HL-60/S4 treated with phorbol 12-myristate 13-acetate at 8.2 ng/mL for 4 days and 3 days (cell line): Measurements from ENCODE around the gene MMP17.

Experiments used
- in situ Hi-C: fragments of 300-500 bp; cut with MboI; formaldehyde crosslinking; loops from 2 replicates; pipeline ENCODE4 v1.15.0; 2022; ENCODE audit warnings: low sequenced_read_pairs

Gene MMP17

DNA sequence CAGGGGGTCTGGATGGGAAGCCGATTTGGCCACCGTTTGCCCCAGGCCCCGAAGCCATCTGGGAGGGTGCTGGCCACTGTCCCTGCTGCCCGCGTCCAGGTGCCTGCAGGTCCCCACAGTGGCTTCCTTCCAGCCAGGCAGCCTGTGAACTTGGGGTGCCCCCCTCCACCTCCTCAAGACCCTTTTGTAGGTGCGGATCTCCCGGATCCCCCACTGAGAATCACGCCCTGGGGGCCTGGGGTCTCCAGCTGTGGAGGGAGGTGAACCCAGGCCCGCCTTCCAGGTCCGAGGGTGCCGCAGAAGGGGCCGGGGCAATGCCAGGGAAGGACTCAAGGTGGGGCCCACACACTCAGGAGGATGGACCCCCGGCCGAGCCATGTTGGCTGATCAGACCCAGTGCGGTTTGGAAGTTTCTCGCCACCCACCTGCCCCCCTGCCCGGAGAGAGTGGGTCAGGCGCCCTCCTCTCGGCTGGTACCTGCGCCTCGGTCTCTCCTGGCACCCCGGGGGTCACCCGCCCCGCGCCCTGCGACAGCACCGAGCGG, 1.7 kb downstream of the MMP17 start:
- in situ Hi-C loops, result no loop called here

DNA sequence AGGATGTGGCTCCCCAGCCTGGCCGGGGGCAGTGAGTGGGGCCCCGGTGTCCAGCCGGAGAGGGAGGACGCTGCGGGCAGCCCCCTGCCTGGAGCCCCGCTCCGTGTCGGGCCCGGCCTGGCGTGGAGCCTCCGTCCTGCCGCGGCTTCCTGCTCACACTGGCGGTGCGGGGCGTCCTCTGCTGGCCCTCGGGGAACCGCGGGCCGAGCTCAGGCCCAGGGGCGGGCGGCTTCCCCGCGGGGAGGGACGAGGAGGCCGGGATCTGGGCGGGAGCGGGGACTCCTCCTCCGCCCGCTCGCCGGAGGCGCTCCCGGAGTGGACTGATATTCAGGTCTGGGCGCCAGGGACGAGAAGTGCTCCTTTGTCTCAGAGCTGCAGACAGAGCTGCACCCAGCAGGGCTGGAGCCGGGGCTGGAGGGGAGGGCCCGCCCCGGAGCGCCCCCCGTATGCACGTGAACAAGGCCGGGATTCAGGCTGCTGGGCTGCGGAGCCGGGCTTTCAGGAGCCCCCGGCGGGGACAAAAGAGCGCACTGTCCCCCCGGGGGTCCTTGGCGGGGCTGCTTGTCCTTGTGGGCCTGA, 2.2 kb downstream of the MMP17 start:
- in situ Hi-C loops, result no loop called here

DNA sequence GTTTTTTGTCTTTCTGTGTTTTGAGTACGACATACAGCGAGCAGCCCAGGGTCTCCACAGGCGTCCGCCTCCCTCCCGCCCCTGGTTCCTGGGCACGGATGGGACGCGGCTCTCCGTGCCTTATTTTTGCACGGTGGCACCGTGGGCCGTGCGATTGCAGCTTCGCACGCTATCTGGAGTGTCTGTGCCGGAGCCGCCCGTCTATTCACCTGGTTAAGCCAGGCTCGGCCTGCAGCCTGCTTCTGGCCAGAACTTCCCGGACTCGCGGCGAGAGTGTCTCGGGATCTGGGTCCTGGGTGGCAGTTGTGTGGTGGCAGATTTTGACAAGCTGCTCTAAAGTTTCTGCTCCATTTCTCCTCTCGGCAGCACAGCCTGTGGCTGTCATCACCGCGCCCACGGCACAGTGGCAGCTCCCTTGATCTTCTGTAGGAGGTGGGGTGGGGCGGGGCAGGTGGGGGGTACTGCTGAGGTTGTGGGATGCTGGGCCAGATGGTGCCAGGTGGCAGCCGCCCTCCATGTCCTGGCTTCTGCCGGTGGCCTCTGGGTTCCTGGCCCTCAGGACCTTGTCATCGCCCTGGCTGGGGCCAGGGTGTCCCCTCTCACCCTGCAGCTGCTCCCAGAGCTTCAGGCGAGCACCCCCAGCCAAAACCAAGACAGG, 2.9 kb downstream of the MMP17 start:
- in situ Hi-C loops, result no loop called here

DNA sequence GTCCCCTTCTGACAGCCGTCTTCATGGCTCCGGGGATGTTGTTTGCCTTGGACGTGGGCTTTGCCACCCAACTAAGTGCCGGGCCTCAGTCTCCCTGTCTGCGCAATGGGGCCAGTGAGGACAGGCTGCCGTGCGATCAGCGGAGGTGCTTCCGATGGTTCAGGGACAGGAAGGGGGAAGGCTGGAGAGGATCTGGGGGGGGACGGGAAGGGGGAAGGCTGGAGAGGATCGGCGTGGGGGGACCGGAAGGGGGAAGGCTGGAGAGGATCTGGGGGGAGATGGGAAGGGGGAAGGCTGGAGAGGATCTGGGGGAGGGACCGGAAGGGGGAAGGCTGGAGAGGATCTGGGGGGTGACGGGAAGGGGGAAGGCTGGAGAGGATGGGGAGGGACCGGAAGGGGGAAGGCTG, 3.4 kb downstream of the MMP17 start:
- in situ Hi-C loops, result no loop called here

DNA sequence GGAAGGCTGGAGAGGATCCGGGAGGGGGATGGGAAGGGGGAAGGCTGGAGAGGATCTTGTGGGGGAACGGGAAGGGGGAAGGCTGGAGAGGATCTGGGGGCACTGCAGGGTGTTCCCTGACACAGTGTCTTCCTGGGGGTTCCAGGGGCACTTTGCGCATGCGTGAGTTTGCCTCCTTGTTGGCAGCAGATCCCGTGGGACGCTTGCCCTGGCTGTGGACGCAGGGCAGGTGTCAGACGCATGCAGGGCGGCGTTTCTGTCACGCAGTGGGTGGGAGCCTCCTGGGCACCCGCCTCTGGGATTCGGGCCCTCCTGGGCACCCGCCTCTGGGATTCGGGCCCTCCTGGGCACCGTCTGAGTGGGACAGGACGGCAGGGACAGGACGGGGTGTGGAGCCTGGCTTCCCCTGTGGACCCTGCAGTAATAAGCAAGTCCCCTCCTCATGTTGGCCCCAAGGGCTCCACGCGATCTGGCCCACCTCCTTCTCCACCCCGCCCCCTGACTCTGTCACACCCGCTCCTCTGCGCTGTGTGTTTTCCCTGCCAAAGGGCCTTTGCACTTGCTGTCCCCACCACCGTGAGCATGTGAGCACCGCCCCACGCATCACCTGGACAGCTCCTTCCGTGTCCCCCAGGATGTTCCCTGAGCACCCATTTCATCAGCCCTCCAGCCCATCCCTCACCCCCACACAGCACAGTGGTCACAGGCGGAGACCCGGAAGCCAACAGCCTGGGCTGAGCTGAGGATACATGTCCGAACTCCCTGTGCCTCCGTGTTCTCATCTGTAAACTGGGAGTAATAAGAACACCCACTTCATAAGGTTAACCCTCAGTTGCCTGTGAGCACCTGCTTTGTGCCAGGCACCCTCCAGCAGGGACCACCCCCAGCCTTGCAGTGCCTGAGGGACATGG, 4.4 kb downstream of the MMP17 start:
- in situ Hi-C loops, result no loop called here

DNA sequence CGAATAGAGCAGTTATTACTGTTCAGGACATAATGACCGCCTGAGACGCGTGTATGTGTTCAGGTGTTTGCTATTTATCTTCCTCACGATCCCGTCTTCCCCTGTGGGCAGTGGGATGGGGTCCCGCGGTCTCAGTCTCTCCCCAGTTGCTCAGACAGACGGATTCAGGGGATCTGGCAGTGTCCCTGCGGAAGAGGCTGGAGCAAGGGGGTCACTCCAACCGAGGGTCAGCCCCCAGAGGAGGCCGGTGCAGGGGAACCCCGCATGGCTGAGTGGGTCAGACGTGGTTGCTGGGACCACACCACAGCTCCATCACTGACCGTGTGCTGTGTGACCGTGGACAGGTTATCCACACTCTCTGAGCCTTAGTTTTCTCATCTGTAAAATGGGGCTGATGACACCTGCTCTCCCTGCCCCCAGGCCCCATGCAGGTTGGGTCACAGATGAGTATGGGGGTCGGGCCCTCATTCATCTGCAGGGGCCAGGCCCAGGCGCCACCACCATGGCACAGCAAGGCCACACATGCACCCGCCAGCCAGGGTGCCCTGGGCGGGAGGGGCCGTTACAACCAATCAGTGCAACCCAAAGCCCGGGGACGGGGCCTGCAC, 5.2 kb downstream of the MMP17 start:
- in situ Hi-C loops, result no loop called here

DNA sequence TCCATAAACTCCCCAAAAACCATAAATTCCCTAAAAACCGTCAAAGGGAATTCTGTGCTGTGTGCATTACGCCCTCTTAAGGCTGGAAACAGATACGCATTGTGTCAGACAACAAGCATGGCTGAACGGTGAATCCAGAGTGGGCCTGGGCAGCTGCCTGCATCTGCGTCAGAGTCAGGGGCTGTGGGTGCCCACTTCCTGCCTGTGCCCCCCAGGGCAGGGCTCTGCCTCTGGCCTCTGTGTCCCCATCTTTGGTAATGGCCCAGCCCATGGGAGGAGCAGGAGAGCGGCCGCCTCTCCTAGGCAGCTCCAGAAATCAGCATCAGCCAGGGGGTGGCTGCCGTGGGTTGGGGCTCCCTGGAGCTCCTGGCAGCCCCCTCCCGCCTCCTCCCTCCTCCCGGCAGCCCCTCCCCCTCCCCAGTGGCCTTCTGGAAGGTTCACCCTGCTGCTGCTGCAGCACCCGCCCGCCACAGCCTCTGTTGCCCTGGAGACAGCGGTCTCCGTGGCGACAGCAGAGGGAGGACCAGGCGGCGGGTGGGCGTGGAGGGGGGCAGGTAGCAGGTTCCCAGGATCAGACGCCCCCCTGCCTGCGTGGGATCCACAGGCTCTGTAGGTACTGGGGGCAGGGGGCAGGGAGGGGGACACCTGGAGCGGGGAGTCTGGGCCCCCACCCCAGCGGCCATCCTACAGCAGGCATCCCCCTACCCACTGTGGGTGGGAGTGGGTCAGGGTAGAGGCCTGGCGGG, 5.9 kb downstream of the MMP17 start:
- in situ Hi-C loops, result no loop called here

DNA sequence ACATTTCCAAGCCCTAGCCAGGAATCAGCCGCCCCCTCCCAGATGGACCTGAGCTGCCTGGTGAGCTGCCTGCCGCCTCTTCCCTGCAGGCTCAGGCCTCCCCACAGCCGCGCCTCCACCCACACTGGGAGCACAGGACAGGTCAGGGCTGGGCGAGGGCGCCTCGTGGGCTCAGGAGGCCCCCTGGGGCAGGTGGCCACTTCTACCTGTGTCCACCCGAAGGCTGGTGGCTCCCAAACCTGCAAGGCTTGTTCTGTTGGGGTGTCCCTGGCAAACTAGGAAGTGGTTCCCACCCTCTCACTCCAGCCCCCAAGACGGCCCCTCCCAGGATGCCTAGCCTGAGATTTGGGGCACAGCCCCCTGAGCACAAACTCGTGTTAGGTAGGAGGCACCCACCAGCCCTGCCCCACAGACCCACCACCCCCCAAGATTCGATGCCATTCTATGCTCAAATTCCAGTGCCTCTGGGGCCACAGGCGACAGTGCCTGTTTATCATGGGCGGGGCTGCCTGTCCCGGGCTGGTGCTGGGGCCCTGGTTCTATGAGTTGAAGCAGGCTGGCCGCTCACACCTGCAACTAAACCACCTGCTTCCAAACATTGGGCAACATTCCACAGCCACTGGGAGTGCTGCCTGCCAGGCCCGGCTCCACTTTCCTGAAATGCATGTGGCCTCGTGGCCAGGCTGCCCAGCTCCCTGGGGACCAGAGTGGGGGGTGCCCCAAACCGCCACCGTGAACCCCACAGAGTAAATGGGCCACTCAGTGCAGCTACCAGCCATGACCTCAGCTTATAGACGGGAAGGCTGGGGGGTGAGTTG, 6.8 kb downstream of the MMP17 start:
- in situ Hi-C loops, result no loop called here

DNA sequence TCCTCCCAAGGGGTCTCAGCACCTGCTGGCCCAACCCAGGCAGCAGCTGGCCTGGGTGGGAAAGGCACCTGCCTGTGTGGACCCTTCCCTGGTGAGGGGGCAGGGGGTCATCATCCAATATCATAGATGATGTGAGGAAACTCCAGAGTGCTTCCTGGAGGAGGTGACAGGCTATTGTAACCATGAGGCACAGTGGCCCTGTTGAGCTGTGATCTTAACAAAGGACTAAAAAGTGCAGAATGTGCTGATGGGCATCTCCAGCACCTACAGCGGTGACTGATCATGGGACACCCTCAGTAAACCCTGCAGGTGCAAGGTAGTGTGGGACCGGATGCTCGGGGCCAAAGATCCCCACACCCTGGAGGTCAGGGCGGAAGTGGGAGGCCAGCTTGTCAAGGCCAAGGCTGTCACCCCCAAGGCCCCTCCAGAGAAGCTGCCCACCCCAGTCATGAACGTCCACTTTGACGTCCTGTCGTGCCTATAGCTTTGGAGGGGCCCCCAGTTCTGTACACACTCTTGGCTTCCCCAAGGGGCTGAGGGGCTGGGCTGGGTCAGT, 7.5 kb downstream of the MMP17 start:
- in situ Hi-C loops, result no loop called here

DNA sequence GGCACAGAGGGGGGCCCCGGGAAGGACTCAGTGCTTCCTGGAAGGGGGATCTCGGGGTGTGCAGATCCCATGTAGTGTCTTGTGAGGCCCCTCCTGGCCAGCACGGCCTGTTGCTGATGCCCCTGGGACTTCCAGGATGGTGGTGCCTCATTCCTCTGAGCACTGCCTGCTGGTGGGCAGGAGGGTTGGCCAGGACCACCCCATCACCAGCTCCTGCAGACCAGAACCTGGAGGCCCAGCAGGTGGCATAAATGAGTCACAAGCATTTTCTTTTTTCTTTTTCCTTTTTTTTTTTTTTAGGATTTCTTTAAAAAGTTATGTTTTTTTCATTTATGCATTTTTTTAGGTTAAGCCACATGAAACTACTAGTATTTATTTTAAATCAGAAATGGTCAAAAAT, 8.0 kb downstream of the MMP17 start:
- in situ Hi-C loops, result no loop called here

DNA sequence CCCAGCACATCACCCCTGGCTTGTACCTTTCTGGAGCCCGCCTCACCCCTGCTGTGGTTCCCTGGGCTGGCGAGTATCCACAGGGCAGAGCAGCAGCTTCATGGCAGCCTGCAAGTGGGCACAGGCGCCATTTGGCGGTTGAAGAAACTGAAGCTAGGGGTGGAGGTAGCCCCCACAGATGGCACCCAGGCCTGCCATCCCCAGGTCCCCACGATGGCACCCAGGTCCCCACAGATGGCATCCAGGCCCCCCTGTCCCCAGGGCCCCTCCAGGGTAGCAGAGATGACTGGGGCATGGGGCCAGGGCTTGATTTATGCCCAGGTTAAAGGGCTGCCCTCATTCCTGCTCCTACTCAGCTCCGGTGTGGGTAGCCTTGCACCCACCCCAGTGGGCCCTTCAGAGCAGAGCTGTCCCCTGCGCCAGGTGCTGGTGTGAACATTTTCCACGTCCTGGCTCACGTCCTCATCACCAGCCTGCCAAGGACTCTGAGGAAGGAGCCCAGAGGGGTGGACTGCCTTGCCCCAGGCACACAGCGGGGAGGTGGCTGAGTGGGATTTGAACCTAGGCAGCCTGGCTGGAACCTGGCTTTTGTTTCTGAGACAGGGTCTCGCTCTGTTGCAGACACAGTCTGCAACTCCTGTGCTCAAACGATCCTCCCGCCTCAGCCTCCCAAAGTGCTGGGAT, 8.7 kb downstream of the MMP17 start:
- in situ Hi-C loops, result no loop called here

DNA sequence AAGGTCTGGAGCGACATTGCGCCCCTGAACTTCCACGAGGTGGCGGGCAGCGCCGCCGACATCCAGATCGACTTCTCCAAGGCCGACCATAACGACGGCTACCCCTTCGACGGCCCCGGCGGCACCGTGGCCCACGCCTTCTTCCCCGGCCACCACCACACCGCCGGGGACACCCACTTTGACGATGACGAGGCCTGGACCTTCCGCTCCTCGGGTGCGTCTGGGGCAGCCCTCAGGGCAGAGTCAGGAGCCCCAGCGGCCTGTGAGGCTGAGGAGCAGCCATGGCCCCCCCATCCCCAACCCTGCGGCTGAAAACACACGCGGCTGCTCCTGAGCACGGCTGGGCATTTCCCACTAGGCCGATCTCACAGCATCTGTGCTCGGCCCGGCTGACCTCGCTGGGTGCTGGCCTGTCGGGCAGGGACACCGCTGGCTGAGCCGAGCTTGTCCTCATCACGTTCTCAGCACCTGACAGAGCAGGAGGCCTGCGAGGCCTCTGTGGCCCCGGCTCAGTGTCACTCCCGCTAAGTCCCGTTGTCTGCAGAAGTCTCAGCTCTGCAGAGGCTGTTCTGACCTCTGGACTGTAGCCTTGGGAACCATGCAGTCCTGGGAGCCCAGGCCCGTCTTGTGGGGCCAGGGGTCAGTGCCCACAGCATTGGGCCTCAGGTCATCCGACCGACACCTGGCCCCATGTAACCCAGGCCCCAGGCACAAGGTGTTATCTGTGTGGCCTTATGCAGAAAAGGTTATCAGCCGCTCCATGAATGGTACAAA, 12.6 kb downstream of the MMP17 start:
- in situ Hi-C loops, result no loop called here

DNA sequence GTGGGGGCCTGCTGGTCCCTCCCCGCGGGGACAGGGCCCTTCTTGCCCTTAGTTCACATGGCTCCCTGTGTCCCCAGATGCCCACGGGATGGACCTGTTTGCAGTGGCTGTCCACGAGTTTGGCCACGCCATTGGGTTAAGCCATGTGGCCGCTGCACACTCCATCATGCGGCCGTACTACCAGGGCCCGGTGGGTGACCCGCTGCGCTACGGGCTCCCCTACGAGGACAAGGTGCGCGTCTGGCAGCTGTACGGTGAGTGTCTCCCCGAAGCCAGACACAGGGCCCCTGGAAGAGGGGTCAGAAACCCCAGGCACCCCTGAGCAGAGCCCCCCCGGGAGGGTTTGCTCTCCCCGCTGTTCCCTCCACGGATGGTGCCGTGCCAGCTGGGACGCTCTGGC, 13.4 kb downstream of the MMP17 start:
- in situ Hi-C loops, result no loop called here

DNA sequence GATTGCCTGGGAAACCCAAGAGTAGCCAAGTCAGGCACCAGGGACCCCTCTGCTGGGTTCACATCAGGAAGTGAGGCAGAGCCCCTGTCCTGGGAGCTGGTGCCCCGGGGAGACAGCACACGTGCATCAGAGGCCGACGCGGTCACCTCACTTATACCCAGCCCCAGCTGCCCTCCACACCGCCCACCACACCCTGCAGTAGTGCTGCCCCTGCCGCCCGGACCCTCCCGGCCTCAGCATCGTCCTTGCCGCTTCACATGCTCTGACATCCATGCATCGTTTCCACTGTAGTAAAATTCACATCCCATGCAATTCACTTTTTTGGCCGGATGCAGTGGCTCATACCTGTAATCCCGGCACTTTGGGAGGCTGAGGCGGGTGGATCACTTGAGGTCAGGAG, 14.0 kb downstream of the MMP17 start:
- in situ Hi-C loops, result no loop called here

DNA sequence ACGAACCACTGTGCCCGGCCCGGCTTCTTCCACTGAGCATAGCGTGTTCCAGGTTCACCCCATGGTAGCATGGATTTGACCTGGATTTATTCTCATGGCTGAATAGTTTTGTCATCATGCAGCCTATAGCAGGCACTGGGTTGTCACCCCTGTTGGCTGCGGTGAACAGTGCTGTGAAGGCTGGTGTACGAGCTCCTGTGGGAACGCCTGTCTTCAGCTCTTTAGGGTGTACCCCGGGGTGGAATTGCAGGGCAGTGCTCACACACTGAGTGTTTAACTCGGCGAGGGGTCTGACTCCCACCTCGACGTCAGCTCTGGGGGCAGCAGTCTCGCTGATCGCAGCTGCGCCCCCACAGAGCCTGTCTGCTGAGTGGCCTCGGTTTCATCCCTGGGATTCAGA, 15.3 kb downstream of the MMP17 start:
- in situ Hi-C loops, result no loop called here

DNA sequence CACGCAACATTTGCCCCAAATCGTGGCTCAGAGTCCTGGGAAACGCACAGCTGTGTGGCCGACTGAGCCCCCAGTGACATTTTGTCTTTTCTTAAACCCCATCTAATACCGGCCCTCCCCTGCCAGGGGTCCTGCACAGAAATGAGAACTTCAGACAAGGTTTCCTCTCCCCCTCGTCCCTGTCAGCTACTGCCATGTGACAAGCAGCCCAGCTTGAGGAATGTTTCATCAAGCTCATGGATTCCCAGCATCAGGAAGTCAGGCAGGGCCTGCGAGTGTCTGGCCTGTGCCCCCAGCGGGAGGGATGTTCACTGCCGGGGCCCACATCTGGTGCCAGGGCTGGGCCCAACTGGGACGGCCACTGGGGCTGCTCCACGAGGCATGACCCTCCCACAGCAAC, 15.9 kb downstream of the MMP17 start:
- in situ Hi-C loops, result no loop called here

DNA sequence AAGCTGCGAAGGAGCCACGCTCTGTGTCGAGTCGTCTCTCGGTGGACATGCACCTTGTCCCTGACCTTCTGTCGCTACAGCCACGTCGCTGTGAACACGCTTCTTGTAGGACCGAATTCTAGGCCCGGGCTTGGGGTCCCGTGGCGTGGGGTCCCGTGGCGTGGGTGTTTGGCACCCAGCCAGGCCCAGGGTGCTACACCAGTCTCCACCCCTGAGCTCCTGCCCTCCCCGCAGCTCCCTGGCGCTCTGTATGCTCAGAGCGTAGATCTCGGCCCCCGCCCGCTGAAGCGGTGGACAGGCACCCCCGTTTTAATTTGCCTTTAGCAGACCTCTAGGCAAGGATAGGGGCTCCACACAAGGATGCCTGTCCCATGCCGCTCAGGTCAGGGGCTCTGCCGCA, 16.5 kb downstream of the MMP17 start:
- in situ Hi-C loops, result no loop called here

DNA sequence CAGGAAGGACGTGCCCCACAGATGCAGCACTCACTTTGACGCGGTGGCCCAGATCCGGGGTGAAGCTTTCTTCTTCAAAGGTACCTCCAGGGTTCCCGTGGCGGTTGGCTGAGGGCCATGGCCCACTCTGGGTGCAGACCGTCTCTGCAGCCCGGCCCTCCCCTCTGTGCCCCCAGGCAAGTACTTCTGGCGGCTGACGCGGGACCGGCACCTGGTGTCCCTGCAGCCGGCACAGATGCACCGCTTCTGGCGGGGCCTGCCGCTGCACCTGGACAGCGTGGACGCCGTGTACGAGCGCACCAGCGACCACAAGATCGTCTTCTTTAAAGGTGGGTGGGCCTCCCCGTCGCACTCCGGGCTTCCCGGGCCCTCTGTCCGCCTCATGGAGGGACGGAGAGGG, 16.9 kb downstream of the MMP17 start:
- in situ Hi-C loops, result no loop called here
